A549 (cell line): Measurements from ENCODE around the gene SLC4A7. TPM values are rescaled to one million over a fixed set of nuclear protein-coding genes. Genes with fewer than 3 reads are reported as not detected.

ENCODE experiments used
- ATAC-seq, 2 experiments: fragments of 200-7000 bp in 1 of 2; fragments of >200 bp in 1 of 2; cut with Nextera tagmentation in 1 of 2; cut with Tn5 transposase in 1 of 2; 3 replicates each; pipeline versions ENCODE4 v1.8.0 to v1.9.1; 2018 to 2020; ENCODE audit warnings: mild to moderate bottlenecking in 1 of 2, moderate library complexity in 1 of 2
- CTCF ChIA-PET: fragments of 300-600 bp; sonication (Branson Sonifier 250); formaldehyde crosslinking; extraction: SDS; loops from one replicate; lab custom pipeline; 2021; ENCODE audit warnings: antibody characterized with exemption, inconsistent platforms; lab: Yijun Ruan, JAX
- POLR2A ChIA-PET: fragments of 350-600 bp; formaldehyde crosslinking; extraction: SDS; loops from one replicate; lab custom pipeline; 2021; ENCODE audit warnings: antibody characterized with exemption, inconsistent platforms; lab: Yijun Ruan, JAX
- DNase-seq, 2 experiments: peaks; one replicate each; pipeline versions ENCODE4 v3.0.0 to v3.0.0-alpha.2; 2011 to 2016; ENCODE audit warnings: low read depth in 1 of 2, low spot score in 1 of 2
- FAIRE-seq: peaks from 2 replicates; lab custom pipeline; 2011; peaks lifted over from hg19 to GRCh38; lab: Jason Lieb, UNC
- H3K27ac ChIP-seq, 2 experiments: fragments of >200 bp; sonication (Bioruptor Twin); formaldehyde crosslinking; 3 replicates each; pipeline ENCODE4 v1.5.1; 2016 to 2017
- H3K4me1 ChIP-seq: fragments of >200 bp; sonication (Bioruptor Twin); formaldehyde crosslinking; 3 replicates; pipeline ENCODE4 v1.6.1; 2016
- H3K4me2 ChIP-seq: fragments of >200 bp; sonication (Bioruptor Twin); formaldehyde crosslinking; 3 replicates; pipeline ENCODE4 v1.6.1; 2016
- H3K4me3 ChIP-seq: fragments of >200 bp; sonication (Bioruptor Twin); formaldehyde crosslinking; 3 replicates; pipeline ENCODE4 v1.5.1; 2016
- H3K9me3 ChIP-seq: fragments of >200 bp; sonication (Bioruptor Twin); formaldehyde crosslinking; 3 replicates; pipeline ENCODE4 v1.6.1; 2016
- BCL3 ChIP-seq: fragments of >200 bp; sonication (Bioruptor Twin); formaldehyde crosslinking; IDR thresholded peaks from 3 replicates; pipeline ENCODE4 v1.6.1; 2016
- CEBPB ChIP-seq, 2 experiments: fragments of >200 bp in 1 of 2; sonication (Bioruptor Twin) in 1 of 2; formaldehyde crosslinking in 1 of 2; IDR thresholded peaks; 2 replicates each; pipeline ENCODE4 v1.6.1; 2012 to 2016
- CHD2 ChIP-seq: fragments of 150-350 bp; IDR thresholded peaks from 2 replicates; pipeline ENCODE4 v1.6.1; 2014; ENCODE audit warnings: low read length; ENCODE audit not compliant: partially characterized antibody
- CTCF ChIP-seq: fragments of >200 bp; sonication (Bioruptor Twin); formaldehyde crosslinking; IDR thresholded peaks from 3 replicates; pipeline ENCODE4 v1.5.1; 2016
- EHMT2 ChIP-seq: fragments of 200-600 bp; sonication (generic); IDR thresholded peaks from 2 replicates; pipeline ENCODE4 v1.6.1; 2016; ENCODE audit warnings: antibody characterized with exemption, low read depth, mild to moderate bottlenecking, moderate library complexity
- FOXS1 ChIP-seq: fragments of 250-450 bp; sonication (Bioruptor Pico); IDR thresholded peaks from 2 replicates; pipeline ENCODE4 v1.5.0; 2020; ENCODE audit warnings: mild to moderate bottlenecking, moderate library complexity
- GATA3 ChIP-seq: IDR thresholded peaks from 2 replicates; pipeline ENCODE4 v1.6.1; 2012; ENCODE audit warnings: borderline replicate concordance
- HES2 ChIP-seq: fragments of >200 bp; sonication (Bioruptor Twin); formaldehyde crosslinking; IDR thresholded peaks from 2 replicates; pipeline ENCODE4 v1.6.1; 2016
- HOXA7 ChIP-seq: fragments of 250-450 bp; sonication (Bioruptor Pico); IDR thresholded peaks from 2 replicates; pipeline ENCODE4 v1.5.0; 2020; ENCODE audit warnings: mild to moderate bottlenecking, moderate library complexity
- JUN ChIP-seq, 2 experiments: fragments of >200 bp; sonication (Bioruptor Twin); formaldehyde crosslinking; IDR thresholded peaks; 2 replicates in 1 of 2; 3 replicates in 1 of 2; pipeline ENCODE4 v1.6.1; 2016 to 2017
- KDM1A ChIP-seq: fragments of 200-600 bp; sonication (generic); IDR thresholded peaks from 2 replicates; pipeline ENCODE4 v1.6.1; 2016; ENCODE audit warnings: low read depth, mild to moderate bottlenecking
- KDM5A ChIP-seq: fragments of 200-600 bp; sonication (generic); IDR thresholded peaks from 2 replicates; pipeline ENCODE4 v1.6.1; 2016; ENCODE audit warnings: antibody characterized with exemption, mild to moderate bottlenecking
- MAX ChIP-seq: IDR thresholded peaks from 2 replicates; pipeline ENCODE4 v1.6.1; 2012
- MYC ChIP-seq: IDR thresholded peaks from 2 replicates; pipeline ENCODE4 v1.6.1; 2012; ENCODE audit warnings: mild to moderate bottlenecking, inconsistent platforms, low read length, improper control_type of control experiment, borderline replicate concordance
- PHF8 ChIP-seq: fragments of 200-600 bp; sonication (generic); IDR thresholded peaks from 2 replicates; pipeline ENCODE4 v1.6.1; 2016; ENCODE audit warnings: low read depth, mild to moderate bottlenecking, antibody characterized with exemption, moderate library complexity, borderline replicate concordance
- POLR2A ChIP-seq: IDR thresholded peaks from 2 replicates; pipeline ENCODE4 v1.6.1; 2012; ENCODE audit warnings: mild to moderate bottlenecking, low read length
- RARB ChIP-seq: fragments of 250-450 bp; sonication (Bioruptor Pico); IDR thresholded peaks from 2 replicates; pipeline ENCODE4 v1.8.0; 2021; ENCODE audit warnings: mild to moderate bottlenecking, moderate library complexity
- RCOR1 ChIP-seq: fragments of 150-350 bp; IDR thresholded peaks from 2 replicates; pipeline ENCODE4 v1.6.1; 2014; ENCODE audit warnings: antibody characterized with exemption, low read length, low read depth
- REST ChIP-seq: fragments of 200-600 bp; sonication (generic); IDR thresholded peaks from 2 replicates; pipeline ENCODE4 v1.6.1; 2016; ENCODE audit warnings: antibody characterized with exemption, mild to moderate bottlenecking, moderate library complexity
- RFX5 ChIP-seq: fragments of 450-650 bp; IDR thresholded peaks from 2 replicates; pipeline ENCODE4 v1.7.1; 2014; ENCODE audit warnings: antibody characterized with exemption, mild to moderate bottlenecking, moderate library complexity
- SMC3 ChIP-seq: fragments of >200 bp; sonication (Bioruptor Twin); formaldehyde crosslinking; IDR thresholded peaks from 3 replicates; pipeline ENCODE4 v1.6.1; 2018; ENCODE audit warnings: inconsistent platforms
- SREBF2 ChIP-seq: fragments of 450-650 bp; IDR thresholded peaks from 2 replicates; pipeline ENCODE4 v1.6.1; 2014; ENCODE audit warnings: mild to moderate bottlenecking, moderate library complexity
- TFCP2L1 ChIP-seq: fragments of 250-450 bp; sonication (Bioruptor Pico); IDR thresholded peaks from 2 replicates; pipeline ENCODE4 v1.5.0; 2021; ENCODE audit warnings: mild to moderate bottlenecking
- ZC3H11A ChIP-seq: fragments of 450-650 bp; IDR thresholded peaks from 2 replicates; pipeline ENCODE4 v1.6.1; 2014; ENCODE audit warnings: antibody characterized with exemption, mild to moderate bottlenecking
- ZFP36 ChIP-seq: fragments of 450-650 bp; IDR thresholded peaks from 2 replicates; pipeline ENCODE4 v1.6.1; 2014; ENCODE audit warnings: borderline replicate concordance; ENCODE audit not compliant: partially characterized antibody
- ZSCAN20 ChIP-seq: fragments of 250-450 bp; sonication (Bioruptor Pico); IDR thresholded peaks from 2 replicates; pipeline ENCODE4 v1.8.0; 2022; ENCODE audit warnings: mild to moderate bottlenecking, moderate library complexity
- WGBS: methylation state at CpG from one replicate; pipeline ENCODE4 v1.1.6; 2017; ENCODE audit errors: missing lambda C conversion rate; 5-methylcytosine and 5-hydroxymethylcytosine counted together
- polyA plus RNA-seq, 4 experiments: library from polyadenylated mRNA; depleted of rRNA in 3 of 4; stranded (reverse); fragments of >200 nt; fragmentation: RNase III in 1 of 4; extraction: RNeasy Plus Mini Kit Qiagen cat#74134 plus additional on column Dnase treatment in 1 of 4; gene quantifications; 2 replicates in 3 of 4; 3 replicates in 1 of 4; pipeline ENCODE4 v1.2.3, GENCODE V29; 2011 to 2017

Gene SLC4A7
- polyA plus RNA-seq, 2 of the 4 experiments (the other 2 are of a cell fraction), result 35.1 to 70.2 TPM

GRCh38 chr3:27501759-27502158 is 17.6 kb upstream of the SLC4A7 start:
- 92% methylated on average over 3 of the region's 3 CpGs for WGBS
- no peak for ATAC-seq
- TF ChIP-seq MYC, result no peak
- TF ChIP-seq GATA3, result no peak
- TF ChIP-seq HES2, result no peak
- TF ChIP-seq RARB (CRISPR knock-in tag), result no peak
- TF ChIP-seq BCL3, result no peak
- no peak for TF ChIP-seq PHF8
- TF ChIP-seq POLR2A, result no peak
- TF ChIP-seq EHMT2, result no peak
- no peak for TF ChIP-seq TFCP2L1 (CRISPR knock-in tag)
- no peak for TF ChIP-seq RCOR1
- no peak for TF ChIP-seq SMC3
- no peak for TF ChIP-seq ZC3H11A
- TF ChIP-seq RFX5, result no peak
- TF ChIP-seq FOXS1 (CRISPR knock-in tag), result no peak
- no peak for TF ChIP-seq KDM1A
- no peak for TF ChIP-seq KDM5A
- no peak for TF ChIP-seq ZSCAN20 (CRISPR knock-in tag)
- TF ChIP-seq ZFP36, result no peak
- TF ChIP-seq, all 56 proteins: peak for 0
- POLR2A ChIA-PET, result no interaction called here
- Histone ChIP-seq H3K4me2 (no peak overlapping the region), H3K4me3 (no peak overlapping the region), H3K27ac (no peak overlapping the region), H3K4me1 (peaks cover 2% of the 10 kb centered on the region), H3K9me3 (no peaks in the 10 kb centered on the region)
- DNase-seq (no peak), FAIRE-seq (no peak)
- CTCF ChIA-PET, result interaction anchor here (0.7 kb wide), 1 partner anchor 35 kb away, joined by 3 read pairs; no protein-coding TSS in a partner anchor

GRCh38 chr3:27500986-27501385 is 16.8 kb upstream of the SLC4A7 start:
- POLR2A ChIA-PET, result no interaction called here

More at GRCh38 chr3:27500986-27501385, 16.8 kb upstream of the SLC4A7 start:
- FAIRE-seq, result no peak
- H3K27ac ChIP-seq, result no peak overlapping the region
- H3K4me1 ChIP-seq, result no peaks in the 10 kb centered on the region
- TF ChIP-seq JUN (IDR thresholded peaks at IDR 0.05) (no peak), HOXA7 (CRISPR knock-in tag) (no peak), REST (no peak), CEBPB (IDR thresholded peaks at IDR 0.05) (no peak), SREBF2 (no peak), CTCF (no peak), CHD2 (no peak), MAX (no peak)
- no peak for DNase-seq
- H3K4me3 ChIP-seq, result no peak overlapping the region
- no peak overlapping the region for H3K4me2 ChIP-seq
- ATAC-seq, result no peak
- CTCF ChIA-PET, result no interaction called here
- H3K9me3 ChIP-seq, result no peaks in the 10 kb centered on the region
